Measurements from ENCODE around the gene NTM. TPM values are rescaled to one million over a fixed set of nuclear protein-coding genes. Genes with fewer than 3 reads are reported as not detected.
"Not testable (repeated sequence)": the region's sequence is repeated elsewhere in the genome, so short reads cannot be mapped to it uniquely, and the experiment has no call there.

Gene NTM
- total RNA-seq, 1 donor from 2014 or later, result 3.4 TPM

DNA sequence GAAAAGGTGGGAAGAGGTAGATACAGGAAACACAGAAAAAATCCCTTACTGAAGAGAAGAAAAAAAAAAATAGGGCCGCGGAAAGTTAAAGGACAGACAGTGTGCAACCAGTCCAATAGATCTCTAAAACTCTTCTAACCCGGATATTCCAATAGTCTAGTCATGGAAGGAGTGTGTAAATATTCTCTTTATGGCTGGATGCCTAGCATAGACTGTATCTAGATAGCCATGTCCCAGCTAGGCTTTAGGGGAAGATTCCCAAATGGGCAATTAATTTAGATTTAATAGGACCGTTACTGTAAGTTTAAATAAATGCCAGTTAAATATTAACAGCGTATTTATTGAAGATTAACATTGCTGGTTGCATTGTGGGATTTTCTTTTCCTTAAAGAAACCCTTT lies 532.7 kb downstream of the NTM start:
- DNase-seq (ENCODE audit: low spot score), result no peak
- intact Hi-C loops (cut with DNase I), result no loop called here

- DNase-seq (ENCODE audit: low spot score), result no peak
- intact Hi-C loops (cut with DNase I), result no loop called here
These were observed 534.3 kb downstream of the NTM start for GRCh38 chr11:131904756-131905155.

DNA sequence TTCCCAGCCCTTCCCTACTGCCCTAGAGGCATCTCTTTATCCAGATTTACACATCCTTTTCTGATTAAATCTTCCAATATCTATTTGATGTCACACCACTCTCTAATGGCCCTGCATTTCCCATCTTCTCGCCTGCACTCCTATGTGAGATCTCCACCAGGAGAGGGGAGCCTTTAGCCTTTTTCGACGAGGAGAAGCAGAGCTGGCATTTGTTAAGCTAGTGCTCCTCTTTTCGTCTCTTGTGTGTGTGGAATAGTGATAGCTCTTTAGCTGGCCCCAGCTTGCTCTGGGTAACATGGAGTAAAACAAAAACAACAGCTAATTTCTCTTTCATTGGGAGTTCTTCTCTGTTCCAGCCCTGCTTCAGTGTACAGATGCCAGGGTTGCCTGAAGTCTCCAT lies 536.5 kb downstream of the NTM start:
- DNase-seq (ENCODE audit: low spot score), result no peak
- intact Hi-C loops (cut with DNase I), result no loop called here

- intact Hi-C loops (cut with DNase I), result no loop called here
These were observed 537.0 kb downstream of the NTM start for GRCh38 chr11:131907371-131907770.

GRCh38 chr11:131908316-131908715 lies 537.9 kb downstream of the NTM start:
- DNase-seq (ENCODE audit: low spot score), result no peak
- intact Hi-C loops (cut with DNase I), result no loop called here

More at GRCh38 chr11:131907371-131907770, 537.0 kb downstream of the NTM start:
- DNase-seq (ENCODE audit: low spot score), result no peak

DNA sequence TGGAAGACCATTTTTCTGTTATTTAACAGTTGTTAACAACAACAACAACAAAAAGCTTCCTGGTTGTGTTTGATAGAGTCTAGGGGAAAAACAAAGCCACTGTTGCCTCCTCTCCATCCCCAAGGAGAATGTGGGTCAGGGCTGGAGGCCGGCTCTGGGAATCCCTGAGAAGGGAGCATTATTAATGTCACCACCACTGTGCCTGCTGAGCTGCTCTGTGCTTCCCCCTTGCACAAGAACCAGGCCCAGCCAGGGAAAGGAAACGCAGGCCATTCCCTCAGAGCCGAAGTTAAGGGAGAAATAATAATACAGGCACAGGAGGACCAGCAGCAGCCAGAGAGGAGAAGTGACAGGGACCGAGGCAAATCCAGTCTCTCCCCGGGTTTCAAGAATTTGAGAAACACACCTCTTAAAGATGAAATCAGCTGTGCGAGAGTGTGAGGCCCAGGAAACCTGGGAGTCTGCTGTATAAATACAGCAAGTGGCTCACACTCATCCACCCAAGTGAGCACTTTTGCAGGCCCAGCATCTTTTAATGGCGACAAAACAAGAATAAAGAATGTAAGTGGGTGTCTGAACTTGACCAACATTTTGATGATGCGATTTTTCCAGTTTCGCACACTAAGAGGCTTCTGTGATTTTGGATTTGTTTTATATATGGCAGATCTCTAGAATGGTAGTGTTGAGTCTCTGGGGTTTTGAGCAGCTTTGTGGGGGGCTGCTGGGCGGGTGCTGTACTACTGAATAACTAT lies 539.2 kb downstream of the NTM start:
- DNase-seq (ENCODE audit: low spot score), result no peak
- intact Hi-C loops (cut with DNase I), result loop anchor here (5.0 kb wide), 1 partner anchor 218 kb away; no protein-coding TSS in a partner anchor

- no peak for DNase-seq (ENCODE audit: low spot score)
- intact Hi-C loops (cut with DNase I), result loop anchor here (5.0 kb wide), 1 partner anchor 217 kb away; no protein-coding TSS in a partner anchor
These were observed 539.7 kb downstream of the NTM start for GRCh38 chr11:131910178-131910522.

GRCh38 chr11:131910523-131911387 lies 540.3 kb downstream of the NTM start:
- no peak for DNase-seq (ENCODE audit: low spot score)
- intact Hi-C loops (cut with DNase I), result loop anchor here (5.0 kb wide), 1 partner anchor 217 kb away; no protein-coding TSS in a partner anchor

GRCh38 chr11:131911388-131912032 lies 541.1 kb downstream of the NTM start:
- not testable (repeated sequence) for DNase-seq (ENCODE audit: low spot score)
- intact Hi-C loops (cut with DNase I), result loop anchor here (5.0 kb wide), 1 partner anchor 216 kb away; no protein-coding TSS in a partner anchor

GRCh38 chr11:131912134-131912533 lies 541.7 kb downstream of the NTM start:
- intact Hi-C loops (cut with DNase I), result loop anchor here (5.0 kb wide), 1 partner anchor 215 kb away; no protein-coding TSS in a partner anchor
- DNase-seq (ENCODE audit: low spot score), result no peak

- no peak for DNase-seq (ENCODE audit: low spot score)
- intact Hi-C loops (cut with DNase I), result loop anchor here (5.0 kb wide), 1 partner anchor 214 kb away; no protein-coding TSS in a partner anchor
These were observed 542.9 kb downstream of the NTM start for GRCh38 chr11:131913267-131913666.

DNA sequence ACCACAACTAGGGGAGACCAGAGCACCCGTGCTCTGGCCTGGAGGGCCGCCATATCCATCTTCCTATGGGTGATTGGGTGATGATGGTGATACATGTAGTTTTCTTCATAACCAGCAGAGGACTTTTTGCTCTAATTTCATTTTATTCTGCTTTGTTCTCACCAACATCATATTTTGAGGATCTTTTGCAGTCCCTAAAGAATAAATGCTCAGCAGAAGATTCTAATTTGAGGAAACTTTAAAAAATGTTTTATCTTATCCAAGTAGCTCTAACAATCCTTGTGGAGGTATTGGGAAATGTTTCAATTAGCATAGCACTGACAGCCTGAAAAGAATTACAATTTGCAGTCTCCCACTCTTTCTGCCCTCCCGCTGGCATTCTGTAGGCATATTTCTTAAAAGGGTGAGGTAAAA lies 544.0 kb downstream of the NTM start:
- no peak for DNase-seq (ENCODE audit: low spot score)
- intact Hi-C loops (cut with DNase I), result loop anchor here (5.0 kb wide), 1 partner anchor 213 kb away; no protein-coding TSS in a partner anchor

DNA sequence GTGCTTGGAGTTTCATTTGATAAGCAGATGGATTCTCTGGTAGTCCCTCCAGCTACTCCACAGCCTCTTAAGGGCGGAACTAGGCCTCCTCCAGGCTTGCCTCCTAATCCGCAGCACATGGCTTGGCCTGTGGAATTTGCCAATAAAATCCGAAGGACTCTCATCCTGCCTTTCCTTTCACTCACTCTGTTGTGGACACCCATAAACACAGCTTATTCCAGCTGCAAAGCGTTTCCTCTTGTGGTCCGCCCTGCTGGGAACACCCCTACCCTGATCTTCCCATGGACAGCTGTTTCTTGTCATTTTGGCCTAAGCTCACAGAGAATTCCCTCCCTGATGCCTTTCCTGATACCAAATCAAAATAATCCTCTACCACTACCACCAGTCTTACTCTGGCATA lies 546.2 kb downstream of the NTM start:
- DNase-seq (ENCODE audit: low spot score), result no peak
- intact Hi-C loops (cut with DNase I), result no loop called here

DNA sequence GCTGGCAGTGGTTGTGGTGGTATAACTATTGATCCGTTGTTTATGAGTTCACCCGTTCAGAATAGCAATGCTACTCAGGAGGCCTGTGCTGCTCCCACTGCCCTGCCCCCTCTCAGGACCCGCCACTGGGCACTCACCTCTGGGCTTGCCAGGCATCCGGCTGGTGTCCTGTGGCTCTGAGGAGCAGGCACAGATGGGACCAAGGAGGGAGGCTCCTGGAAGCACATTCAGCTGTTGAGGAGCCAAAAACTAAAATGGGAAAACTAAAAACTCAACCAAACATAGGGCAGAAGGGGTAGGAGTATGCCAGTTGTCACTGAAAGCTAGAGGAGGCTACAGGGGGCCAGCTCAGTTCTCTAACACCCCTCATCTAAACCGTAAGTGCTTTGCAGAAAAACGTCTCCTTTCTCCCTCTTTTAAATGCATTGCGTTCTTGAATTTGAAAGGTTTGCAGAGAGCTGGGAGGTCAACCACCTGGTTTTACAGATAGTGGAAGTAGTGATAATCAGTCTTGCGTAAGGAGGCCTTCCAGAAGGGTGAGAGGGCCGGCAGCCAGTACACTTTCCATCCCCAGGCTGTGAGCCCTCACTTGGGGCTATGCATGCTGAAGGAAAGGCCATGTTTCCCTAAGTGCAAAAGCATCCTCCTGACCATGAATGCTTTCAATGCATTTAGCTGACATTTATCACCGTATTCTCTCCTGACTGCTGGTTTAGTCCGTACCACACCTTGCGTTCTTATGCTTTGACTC lies 547.4 kb downstream of the NTM start:
- intact Hi-C loops (cut with DNase I), result no loop called here
- no peak for DNase-seq (ENCODE audit: low spot score)

GRCh38 chr11:131918663-131919062 lies 548.2 kb downstream of the NTM start:
- no peak for DNase-seq (ENCODE audit: low spot score)
- intact Hi-C loops (cut with DNase I), result no loop called here

- intact Hi-C loops (cut with DNase I), result no loop called here
- no peak for DNase-seq (ENCODE audit: low spot score)
These were observed 551.8 kb downstream of the NTM start for GRCh38 chr11:131922220-131922619.

DNA sequence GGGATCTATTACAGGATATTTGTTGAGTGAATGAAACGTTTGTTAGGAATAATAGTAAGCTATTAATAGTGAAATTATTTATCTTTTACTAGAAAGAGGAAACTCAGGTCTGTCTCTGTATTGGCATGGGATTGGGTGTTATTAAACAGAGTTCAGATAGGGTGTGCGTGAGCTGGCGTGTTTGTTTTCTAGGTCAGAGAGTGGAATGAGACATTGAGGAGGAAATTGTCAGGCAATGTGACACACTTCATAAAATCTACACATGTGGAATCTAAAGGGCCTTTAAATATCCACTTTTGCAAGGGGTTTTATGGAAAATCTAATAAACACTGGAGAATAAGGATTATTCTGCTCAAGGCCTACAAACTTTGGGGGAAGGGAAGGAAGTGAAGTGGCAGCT lies 552.9 kb downstream of the NTM start:
- intact Hi-C loops (cut with DNase I), result no loop called here

DNA sequence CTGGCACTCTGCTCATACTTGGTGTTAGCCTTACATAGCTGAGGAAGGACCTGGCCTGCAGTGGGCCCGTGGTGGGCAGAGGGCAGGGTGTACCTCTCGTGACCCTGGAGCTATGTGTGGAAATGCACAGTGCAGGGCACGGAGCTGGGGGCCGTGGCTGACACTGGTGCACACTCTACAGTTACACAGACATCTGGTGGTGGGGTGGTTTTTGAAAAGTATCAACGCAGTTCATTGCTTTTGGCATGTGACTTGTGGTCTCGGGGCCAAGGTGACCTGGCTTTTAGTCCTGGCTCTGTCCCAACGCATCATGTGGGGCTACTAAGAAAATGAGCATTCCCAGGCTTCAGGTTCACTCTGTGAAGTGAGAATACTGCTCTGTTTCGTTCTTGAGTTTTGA lies 553.6 kb downstream of the NTM start:
- no peak for DNase-seq (ENCODE audit: low spot score)
- intact Hi-C loops (cut with DNase I), result no loop called here

More for the DNA sequence above, 552.9 kb downstream of the NTM start:
- DNase-seq (ENCODE audit: low spot score), result no peak
